GM12878 (cell line): Measurements from ENCODE around the gene MT1E.

Source experiments
- BMI1 ChIP-seq: fragments of 450-650 bp; IDR thresholded peaks from 2 replicates; pipeline ENCODE4 v1.6.1; 2016; ENCODE audit warnings: mild to moderate bottlenecking, moderate library complexity, borderline replicate concordance
- ELK1 ChIP-seq: IDR thresholded peaks from 2 replicates; pipeline ENCODE4 v1.6.1; 2012; ENCODE audit warnings: low read depth, low read length, improper control_type of control experiment
- EP300 ChIP-seq, 2 experiments: fragments of 150-350 bp in 1 of 2; IDR thresholded peaks; 2 replicates each; pipeline ENCODE4 v1.6.1; 2011 to 2012; ENCODE audit warnings: low read depth in 2 of 2, low read length in 2 of 2, borderline replicate concordance in 1 of 2, improper control_type of control experiment in 1 of 2, inconsistent platforms in 1 of 2; ENCODE audit not compliant: control insufficient read depth in 1 of 2
- JUNB ChIP-seq: IDR thresholded peaks from 2 replicates; pipeline ENCODE4 v1.6.1; 2016; ENCODE audit warnings: antibody characterized with exemption, mild to moderate bottlenecking
- JUND ChIP-seq: IDR thresholded peaks from 2 replicates; pipeline ENCODE4 v1.6.1; 2012; ENCODE audit warnings: low read depth, mild to moderate bottlenecking, low read length, improper control_type of control experiment, moderate library complexity
- NFIC ChIP-seq: IDR thresholded peaks from 2 replicates; pipeline ENCODE4 v1.6.1; 2012; ENCODE audit warnings: low read depth, mild to moderate bottlenecking, inconsistent platforms, low read length, moderate library complexity
- SREBF2 ChIP-seq: IDR thresholded peaks from 2 replicates; pipeline ENCODE4 v1.6.1; 2012; ENCODE audit warnings: mild to moderate bottlenecking, low read length
- ZBED1 ChIP-seq: IDR thresholded peaks from 2 replicates; pipeline ENCODE4 v1.6.1; 2016; ENCODE audit warnings: borderline replicate concordance
- ZNF274 ChIP-seq: IDR thresholded peaks from one replicate; pipeline ENCODE4 v1.8.0; 2011; ENCODE audit not compliant: insufficient read length, insufficient read depth
- TF ChIP-seq, protein P1 (sequence below), 3 experiments: IDR thresholded peaks in 2 of 3; conservative IDR thresholded peaks in 1 of 3; 2 replicates each; pipeline ENCODE4 v1.5.1; 2011; ENCODE audit warnings: low read depth in 3 of 3, low read length in 3 of 3, mild to moderate bottlenecking in 3 of 3, control low read depth in 2 of 3, moderate library complexity in 2 of 3, inconsistent platforms in 1 of 3, mixed read lengths in 1 of 3; ENCODE audit not compliant: control insufficient read depth in 2 of 3, insufficient read depth in 1 of 3; ENCODE audit errors: extremely low read depth in 1 of 3
- TF ChIP-seq, protein P2 (sequence below): fragments of 450-650 bp; formaldehyde crosslinking; IDR thresholded peaks from 2 replicates; pipeline ENCODE4 v1.4.0; 2020; ENCODE audit warnings: mild to moderate bottlenecking, moderate library complexity

GRCh38 chr16:56630134-56630533 lies 4.6 kb downstream of the MT1E start:
- TF ChIP-seq EP300 (IDR thresholded peaks at IDR 0.05; ENCODE audit: borderline replicate concordance in 1 of 2, control insufficient read depth in 1 of 2, low read depth in 2 of 2, low read length in 2 of 2), result no peak; a peak in 1 of 4 replicates
- TF ChIP-seq, protein P1, sequence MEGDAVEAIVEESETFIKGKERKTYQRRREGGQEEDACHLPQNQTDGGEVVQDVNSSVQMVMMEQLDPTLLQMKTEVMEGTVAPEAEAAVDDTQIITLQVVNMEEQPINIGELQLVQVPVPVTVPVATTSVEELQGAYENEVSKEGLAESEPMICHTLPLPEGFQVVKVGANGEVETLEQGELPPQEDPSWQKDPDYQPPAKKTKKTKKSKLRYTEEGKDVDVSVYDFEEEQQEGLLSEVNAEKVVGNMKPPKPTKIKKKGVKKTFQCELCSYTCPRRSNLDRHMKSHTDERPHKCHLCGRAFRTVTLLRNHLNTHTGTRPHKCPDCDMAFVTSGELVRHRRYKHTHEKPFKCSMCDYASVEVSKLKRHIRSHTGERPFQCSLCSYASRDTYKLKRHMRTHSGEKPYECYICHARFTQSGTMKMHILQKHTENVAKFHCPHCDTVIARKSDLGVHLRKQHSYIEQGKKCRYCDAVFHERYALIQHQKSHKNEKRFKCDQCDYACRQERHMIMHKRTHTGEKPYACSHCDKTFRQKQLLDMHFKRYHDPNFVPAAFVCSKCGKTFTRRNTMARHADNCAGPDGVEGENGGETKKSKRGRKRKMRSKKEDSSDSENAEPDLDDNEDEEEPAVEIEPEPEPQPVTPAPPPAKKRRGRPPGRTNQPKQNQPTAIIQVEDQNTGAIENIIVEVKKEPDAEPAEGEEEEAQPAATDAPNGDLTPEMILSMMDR (IDR thresholded peaks at IDR 0.05 in 2 of 3, conservative IDR thresholded peaks at IDR 0.05 in 1 of 3; ENCODE audit: control insufficient read depth in 2 of 3, extremely low read depth in 1 of 3, insufficient read depth in 1 of 3, low read depth in 3 of 3, low read length in 3 of 3), result peak; percentile 3 to 34 (median 22); a peak in 3 of 6 replicates
- no peak for TF ChIP-seq JUND
- no peak for TF ChIP-seq SREBF2
- TF ChIP-seq ZBED1, result no peak
- TF ChIP-seq, protein P2, sequence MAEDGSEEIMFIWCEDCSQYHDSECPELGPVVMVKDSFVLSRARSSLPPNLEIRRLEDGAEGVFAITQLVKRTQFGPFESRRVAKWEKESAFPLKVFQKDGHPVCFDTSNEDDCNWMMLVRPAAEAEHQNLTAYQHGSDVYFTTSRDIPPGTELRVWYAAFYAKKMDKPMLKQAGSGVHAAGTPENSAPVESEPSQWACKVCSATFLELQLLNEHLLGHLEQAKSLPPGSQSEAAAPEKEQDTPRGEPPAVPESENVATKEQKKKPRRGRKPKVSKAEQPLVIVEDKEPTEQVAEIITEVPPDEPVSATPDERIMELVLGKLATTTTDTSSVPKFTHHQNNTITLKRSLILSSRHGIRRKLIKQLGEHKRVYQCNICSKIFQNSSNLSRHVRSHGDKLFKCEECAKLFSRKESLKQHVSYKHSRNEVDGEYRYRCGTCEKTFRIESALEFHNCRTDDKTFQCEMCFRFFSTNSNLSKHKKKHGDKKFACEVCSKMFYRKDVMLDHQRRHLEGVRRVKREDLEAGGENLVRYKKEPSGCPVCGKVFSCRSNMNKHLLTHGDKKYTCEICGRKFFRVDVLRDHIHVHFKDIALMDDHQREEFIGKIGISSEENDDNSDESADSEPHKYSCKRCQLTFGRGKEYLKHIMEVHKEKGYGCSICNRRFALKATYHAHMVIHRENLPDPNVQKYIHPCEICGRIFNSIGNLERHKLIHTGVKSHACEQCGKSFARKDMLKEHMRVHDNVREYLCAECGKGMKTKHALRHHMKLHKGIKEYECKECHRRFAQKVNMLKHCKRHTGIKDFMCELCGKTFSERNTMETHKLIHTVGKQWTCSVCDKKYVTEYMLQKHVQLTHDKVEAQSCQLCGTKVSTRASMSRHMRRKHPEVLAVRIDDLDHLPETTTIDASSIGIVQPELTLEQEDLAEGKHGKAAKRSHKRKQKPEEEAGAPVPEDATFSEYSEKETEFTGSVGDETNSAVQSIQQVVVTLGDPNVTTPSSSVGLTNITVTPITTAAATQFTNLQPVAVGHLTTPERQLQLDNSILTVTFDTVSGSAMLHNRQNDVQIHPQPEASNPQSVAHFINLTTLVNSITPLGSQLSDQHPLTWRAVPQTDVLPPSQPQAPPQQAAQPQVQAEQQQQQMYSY (CRISPR knock-in tag), result no peak
- TF ChIP-seq JUNB, result no peak
- TF ChIP-seq NFIC, result no peak
- TF ChIP-seq ZNF274, result no peak
- no peak for TF ChIP-seq BMI1
- TF ChIP-seq ELK1, result no peak
